Stimulated activated CD4-positive, alpha-beta T cell treated with anti-CD3 and anti-CD28 coated beads, Interleukin-4, amount 100 ng/mL, for 48 hours (primary cell): ENCODE data around the gene ADD2.

ENCODE experiments used
- DNase-seq, 2 donors: peaks; one replicate each; pipeline ENCODE4 v3.0.0-alpha.2; 2020; ENCODE audit warnings: low read depth in 2 of 2

Gene ADD2

DNA sequence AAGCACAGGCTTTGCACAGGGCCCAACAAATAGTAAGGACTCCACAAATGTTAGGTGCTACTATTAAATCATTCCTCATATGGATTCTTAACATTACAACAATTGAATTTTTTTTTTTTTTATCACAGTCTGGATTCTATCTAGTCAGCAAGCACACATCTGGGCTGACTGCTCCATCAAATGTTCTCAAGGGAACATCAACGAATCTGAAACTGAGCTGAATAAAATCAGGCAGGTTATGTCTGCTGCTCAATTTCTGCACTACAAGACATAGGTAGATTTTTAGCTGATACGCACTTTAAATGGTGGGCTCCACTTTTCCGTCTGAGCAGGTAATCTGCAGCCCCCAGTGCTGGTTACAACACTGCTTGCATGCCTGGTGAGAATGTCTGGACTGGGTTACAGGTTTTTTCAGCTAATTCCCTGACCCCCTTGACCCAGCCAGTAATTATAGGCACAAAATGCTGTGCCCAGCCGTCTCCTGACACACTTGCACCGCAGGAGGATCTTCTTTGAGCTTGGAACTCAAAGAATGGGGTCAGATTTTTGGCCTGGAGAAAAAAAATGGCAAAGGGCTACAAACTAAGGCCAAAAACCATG, 44.6 kb downstream of the ADD2 start:
- no peak for DNase-seq

DNA sequence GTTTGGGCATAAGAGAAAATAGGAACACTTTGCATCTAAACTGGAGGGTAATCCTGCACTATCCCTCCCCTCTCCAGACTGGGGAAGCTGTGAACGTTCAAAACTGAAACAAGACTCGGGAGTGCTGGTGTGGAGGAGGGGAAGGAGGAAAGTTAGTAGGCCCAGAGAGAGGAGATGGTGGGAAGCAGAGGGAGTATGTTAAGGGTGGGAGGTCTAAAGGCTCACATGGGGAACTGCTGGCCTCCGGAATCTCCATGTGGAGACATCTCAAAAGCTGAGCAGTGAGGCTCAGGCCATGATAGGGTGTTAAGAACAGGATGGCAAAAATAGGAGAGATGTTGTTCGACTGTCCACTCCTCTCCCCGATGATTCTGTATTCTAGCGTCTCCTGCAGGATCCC, 47.9 kb downstream of the ADD2 start:
- no peak for DNase-seq

DNA sequence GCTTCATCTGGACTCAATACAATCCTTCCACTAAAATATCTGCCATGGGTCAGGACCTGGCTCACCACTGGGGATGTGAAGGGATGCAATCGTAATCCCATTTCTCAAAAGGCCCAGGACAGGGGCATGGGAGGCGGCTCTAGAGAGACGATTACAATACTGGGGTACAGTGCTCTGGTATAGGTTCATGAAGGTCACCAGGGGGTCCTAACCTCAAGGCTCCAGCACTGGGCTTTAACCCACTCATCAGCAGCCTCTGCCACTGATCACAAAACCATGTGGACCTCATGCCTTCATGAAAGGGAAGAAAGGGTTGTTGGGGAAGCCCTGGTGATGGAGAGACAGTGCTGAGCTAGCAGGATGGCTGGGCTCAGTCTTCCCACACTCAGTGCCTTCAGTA, 48.8 kb downstream of the ADD2 start:
- DNase-seq, result no peak

DNA sequence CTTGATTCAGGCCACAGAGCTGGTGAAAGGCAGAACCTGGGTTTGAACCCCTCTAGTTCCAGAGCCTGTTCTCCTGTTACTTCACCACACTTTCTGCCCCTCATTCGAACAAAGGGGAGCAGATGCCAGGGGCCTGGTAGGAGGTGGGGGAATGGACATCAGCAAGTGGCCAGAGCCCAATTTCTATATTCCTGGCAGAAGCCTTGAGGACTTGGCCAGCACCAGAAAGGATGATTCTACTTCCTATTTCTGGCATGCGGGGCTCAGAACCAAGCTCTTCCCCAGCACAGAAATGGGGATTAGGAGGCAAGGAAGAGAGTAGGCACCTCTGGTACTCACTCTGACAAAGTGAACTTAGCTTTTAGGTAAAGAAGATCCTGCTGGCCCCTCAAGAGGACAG, 49.3 kb downstream of the ADD2 start:
- no peak for DNase-seq

DNA sequence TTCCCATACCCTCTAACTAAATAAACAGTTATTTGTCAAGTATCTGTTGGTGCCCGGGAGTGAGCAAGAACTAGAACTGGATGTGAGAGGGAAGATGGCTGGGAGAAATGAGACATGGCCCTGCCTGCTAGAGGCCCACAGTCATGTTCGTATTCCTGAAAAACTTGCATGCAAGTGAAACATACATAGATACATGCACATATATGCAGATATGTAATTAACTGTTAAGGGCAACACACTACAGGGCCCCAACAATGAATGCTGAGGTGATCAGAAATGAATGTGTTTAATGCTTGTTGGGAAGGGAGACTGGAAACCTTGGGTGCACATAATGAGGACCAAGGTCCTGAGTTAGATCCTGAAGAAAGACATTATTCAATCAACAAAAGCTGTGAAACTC, 49.8 kb downstream of the ADD2 start:
- DNase-seq, result no peak

DNA sequence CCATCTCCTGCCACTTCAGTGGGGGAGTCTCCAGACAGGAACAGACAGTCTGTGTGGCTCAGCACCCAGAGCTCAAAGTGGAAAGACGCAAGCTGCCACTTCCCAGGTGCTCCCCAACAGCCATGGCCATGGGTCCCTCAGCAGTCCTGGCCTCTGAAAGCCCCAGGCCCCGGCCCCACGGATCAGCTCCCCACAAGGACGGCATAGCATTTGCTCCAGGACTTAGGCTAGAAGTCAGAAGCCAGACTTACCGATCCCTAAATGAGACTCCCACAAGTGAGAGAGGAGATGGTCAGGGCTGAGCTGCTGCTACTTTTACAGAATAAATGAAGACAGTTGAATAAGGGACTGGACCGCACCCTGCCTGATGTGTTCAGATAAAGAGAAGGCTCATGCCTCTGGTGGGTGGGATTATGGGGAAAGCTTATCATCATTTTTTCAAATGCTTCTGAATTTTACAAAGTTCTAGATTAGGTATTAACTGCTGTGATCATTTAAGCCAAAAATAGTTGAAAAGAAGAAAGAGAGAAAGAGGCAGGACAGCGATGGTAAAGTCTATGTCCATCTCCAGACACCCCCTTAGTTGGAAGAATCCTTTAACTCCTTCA, 50.5 kb downstream of the ADD2 start:
- no peak for DNase-seq

DNA sequence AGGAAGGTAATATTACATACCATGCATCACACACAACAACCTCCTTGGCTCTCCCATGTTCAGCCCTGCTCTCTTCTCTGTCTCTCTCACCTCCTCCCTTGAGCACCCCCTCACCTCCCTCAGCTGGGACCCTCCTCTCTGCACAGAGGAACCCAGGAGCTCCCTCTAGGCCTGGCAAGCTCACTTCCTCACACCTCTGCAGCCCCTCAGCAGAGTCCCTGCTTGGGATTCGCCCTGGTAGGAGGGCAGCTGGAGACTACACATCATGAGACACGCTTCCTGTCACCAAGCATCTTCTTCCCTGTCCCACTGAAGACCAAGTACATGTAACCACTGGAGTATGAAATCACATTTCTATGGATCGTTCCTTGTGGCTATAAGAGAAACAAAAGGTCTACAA, 51.0 kb downstream of the ADD2 start:
- no peak for DNase-seq

DNA sequence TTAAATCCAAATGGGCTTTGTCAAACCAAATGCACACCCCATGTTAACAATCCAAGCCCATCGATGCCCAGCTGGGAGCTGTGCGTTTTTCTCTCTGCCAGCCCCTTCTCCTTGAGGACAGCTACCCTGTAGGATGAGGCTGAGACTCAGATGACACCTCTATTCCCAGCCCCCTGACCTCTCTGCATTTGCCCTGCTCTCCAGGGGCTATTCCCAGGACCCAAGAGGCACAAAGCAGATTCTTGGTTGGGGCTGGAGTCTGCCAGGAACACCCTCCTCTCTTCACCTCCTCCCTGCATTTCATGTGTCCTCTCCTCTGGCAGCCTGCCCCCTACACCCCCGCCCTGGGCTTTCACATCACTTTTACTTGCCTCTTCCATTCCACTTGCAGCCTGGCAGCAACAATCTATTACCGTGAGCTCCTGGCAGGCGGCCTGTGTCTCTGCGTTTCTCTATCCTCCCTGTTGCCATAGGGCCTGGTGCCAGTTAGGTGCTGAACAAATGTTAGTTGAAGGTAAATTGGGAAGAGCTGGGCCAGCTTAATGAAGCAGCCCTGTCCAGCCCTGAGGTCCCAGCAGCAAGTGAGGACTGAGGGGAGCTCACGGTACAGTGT, 51.8 kb downstream of the ADD2 start:
- no peak for DNase-seq

DNA sequence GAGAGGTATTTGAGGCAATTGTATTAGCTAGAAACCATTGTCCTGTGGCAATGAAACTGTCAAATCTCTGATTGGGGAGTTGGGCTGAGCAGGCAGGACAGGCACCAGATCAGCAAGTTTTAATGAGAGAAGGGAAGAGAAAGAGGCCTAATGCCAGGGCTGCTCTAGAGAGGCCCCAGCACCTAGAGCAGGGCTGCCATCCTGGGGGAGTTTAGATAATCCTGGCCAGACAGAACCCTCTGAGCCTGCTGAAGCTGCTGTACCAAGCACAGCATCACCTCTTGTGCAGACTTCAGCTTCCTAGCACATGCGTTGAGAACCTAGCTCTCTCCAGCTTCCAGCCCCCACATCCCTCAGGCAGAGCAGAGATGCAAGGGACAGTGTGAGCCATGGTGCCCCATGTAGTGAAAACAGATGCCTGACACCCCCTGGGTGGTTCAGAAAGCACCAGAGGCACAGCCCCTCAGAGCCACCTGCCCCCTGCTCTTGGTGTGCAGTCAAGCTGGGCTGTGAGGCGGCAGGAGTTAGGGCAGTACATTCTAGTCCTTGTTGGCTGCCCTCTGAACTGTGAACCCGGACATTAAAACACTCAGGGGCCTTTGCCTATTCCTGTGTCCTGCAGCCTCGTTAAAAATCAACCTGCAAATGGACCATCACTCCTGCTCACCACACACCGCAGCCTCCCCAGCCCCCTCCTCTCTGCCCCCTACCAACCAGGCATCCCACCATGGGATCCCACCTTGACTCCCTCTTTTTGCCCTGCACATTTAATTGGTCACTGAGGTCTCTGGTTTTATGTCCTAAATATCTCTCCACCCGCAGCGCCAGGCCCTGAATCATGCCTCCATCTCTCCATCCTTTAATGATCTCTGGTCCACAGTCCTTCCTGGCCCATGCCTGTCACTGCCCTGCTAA, 52.7 kb downstream of the ADD2 start:
- DNase-seq, result no peak

DNA sequence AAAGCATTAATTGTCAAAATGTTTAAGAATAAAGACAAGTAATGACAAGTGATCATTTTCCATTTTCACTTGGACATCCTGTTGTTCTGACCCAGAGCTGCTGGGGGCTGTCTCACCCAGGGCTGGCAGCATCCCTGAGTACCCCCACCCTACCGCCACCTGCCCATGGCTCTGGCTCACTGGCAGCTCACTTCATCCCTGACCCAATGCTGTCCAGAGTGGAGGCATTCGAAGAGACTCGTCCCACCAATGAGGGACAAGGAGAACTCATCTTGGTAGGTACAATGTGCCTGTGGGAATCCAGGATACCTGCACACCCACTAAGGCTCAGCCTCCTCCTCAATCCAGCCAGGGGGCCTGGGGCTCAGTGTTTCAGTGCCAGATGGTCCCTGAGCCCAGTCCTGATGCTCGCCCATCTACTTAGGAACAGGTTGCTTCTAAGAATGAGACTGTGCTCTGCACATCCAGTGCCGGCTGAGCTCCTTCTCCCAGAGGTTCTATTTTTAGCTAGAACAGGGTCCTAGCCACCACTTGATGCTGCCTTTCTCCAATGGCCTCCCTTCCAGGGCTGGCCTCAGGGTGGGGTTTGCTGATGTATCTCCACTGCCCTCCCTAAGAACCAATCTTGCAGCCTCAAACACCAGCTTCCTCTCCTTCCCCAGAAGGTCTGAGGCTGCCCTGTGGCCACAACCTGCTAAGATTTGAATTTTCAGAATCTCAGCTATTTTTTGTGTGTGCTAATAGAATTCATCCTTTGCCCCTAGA, 53.7 kb downstream of the ADD2 start:
- no peak for DNase-seq

DNA sequence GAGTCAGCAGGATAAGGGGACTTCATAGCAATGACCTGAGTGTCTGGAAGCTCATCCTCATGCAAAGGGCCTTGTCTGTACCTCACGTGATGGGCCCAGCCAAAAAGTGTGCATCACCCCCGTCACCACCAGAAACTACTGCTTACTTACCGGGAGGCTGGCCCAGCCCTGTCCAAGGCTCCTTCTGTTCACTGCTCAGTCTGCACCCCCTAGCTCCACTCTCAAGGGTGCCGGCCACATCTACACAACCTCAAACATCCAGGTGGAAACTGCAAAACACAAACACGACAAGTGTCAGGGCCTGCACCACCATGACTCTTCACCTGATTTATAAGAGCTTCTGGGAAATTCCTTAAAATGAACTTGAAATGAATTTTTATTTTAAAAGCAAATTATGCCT, 55.1 kb downstream of the ADD2 start:
- DNase-seq, result no peak

DNA sequence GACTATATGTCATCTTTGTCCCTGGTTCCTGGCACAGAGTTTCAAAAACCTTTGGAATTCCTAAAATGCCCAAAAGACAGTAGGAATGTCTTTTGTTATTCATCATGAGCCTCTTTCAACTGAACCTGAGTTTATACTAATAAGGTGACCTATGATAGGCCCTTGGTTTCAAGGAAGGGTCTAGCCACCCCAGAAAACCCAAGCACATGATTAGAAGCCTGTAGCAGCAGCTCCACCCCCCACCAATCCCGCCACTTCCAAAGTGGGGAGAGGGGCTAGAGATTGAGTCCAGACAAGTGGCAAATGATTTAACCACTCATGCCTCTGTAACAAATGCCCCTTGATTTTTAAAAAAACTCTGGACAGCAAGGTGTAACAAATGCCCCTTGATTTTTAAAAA, 56.8 kb downstream of the ADD2 start:
- no peak for DNase-seq

DNA sequence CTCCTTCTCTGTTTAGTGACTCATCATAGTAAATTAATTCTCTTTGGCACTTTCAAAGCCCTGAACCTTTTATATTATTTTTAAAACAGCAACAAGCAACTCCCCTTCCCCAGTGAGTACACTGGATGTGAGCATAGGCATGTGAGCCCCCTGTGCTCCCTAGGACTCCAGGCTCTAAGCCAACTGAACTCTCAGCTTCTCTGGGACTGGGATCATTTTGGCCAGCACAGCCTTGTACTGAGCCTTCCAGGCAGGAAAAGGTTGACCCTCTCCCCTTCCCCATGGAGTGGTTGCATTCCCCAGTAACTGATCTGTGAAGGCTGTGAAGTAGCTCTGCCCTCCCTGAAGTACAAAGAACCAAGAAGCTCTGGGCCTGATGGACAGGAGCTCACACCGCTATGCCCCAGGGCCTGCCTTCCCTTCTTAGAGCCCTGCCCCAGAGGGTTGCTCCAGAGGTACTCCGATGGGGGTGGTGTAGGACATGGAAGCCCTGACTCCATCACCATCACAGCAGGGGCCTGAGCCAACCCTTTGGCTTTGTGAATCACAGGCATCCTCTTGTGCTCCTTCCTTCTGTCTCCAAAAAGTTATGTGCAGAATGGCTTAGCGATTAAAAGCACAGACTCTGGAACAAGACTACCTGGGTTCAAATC, 57.8 kb downstream of the ADD2 start:
- DNase-seq, result no peak

DNA sequence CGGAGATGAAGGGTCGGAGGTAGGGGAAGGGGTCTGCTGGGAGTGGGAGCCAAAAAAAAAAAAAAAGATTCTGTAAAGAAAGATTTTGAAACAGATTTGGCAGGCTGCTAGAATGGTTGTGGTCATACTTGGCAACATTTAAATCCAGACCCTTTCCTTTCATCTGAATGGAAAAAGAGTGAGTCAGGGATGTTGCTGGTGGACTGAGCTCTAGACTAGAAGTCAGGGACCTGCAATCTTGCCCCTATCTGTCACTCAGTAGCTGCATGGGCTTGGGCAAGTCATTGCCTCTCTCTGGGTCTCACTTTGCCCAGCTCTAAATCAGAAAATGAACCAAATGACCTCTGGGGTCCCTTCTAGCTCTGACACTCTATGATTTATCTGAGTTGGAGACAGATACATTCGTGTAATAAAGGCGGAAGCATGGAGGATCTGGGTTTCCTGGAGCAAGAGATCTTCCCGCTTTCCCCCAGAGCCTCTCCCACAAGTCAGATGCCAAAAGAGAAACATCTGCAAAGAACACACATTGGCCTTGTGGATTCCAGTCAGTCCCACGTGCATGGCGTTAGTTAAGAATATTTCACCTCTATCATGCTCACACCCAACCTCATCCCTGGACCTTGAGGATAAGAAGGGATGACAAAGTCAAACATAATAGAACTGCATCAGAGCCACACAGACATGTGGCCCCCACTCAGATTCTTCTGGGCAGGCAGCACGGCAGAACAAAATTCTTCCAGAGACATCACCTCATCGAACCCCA, 58.5 kb downstream of the ADD2 start:
- DNase-seq, result no peak

DNA sequence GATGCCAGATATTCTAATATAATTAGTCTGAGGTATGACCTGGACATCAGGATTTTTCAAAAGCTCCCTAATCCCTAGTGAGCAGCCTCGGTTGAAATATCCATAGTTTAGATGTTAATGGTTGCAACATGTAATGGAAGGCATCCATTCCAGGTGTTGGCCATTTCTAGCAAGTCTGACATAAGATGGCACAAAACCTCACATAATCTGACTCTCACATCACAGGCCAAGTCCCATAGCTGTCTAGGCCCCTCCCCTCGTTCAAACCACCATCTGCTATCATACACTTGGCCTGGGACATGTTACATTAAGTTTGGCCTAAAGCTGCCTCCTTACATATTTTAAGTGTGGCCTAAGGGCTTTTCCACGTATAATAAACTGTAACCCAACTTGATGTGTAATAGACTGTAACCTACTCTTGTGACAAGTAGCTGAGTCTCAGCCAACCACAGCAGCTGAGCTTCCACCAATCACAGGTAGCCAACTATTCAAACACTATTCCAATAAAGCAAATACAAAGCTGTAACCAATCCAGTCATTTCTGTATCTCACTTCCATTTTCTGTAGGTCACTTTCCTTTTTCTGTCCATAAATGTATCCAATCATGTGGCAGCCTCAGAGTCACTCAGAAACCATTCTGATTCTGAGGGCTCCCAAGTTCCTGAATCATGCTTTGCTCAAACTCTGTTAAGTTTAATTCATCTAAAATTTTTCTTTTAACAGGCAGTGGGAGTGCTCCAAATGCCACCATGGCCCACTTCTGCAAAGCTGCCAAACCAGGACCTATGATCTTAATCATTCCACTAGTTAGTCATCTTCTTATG, 59.4 kb downstream of the ADD2 start:
- peak in 1 of 2 donors; percentile 10 for DNase-seq

DNA sequence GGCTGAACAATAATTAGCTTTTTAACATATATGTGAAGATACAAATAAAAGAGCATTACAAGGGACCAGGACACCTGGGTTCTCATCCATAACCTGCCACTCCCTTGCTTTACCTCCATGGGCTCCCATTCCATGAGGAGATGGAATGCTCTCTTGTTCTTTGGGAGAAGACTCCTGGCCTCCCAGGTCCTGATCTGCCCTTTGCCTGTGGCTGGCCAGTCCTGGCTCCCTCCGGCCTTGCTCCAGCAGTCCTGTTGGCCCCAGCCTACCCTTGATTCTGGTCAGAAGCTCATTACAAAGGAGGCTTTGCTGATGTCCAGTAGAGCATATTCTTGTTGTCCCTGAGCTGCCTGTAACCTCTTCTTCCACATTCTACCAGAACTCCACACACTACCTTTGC, 60.3 kb downstream of the ADD2 start:
- DNase-seq, result no peak

DNA sequence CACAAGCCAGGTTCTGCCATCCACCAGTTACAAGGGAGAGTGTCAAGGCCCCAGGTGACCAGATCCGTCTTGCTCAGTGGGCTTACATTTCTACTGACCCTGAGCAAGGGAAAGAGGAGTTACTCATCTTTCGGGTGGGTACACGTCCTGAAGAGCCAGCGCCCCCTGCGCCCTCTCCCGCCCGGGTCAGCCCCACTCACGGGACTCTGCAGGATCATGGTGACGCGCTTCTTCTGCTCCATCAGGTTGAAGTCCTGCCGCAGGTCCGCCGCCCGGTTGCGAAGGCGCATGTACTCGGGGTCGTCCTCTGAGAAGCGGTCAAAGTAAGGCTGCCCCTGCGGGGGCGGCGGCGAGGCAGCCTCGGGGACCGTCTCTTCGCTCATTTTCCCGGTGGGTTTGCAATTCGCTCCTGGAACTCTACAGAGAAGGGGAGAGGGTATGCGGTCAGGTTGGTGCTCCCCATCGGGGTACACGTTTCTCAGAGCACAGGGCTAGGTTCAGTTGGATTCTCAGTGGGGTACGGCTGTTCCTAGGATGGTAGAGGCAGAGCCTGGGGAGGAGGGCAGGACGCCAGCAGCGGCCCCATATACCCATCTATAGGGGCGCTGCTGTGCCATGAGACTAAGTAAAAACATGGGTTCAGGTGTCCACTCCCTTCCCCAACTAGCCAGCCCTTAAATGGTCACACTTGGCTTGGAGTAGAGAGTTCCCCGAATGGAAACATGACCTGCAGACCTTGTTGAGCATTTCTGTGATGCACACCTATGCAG, 61.8 kb downstream of the ADD2 start:
- DNase-seq, result no peak

DNA sequence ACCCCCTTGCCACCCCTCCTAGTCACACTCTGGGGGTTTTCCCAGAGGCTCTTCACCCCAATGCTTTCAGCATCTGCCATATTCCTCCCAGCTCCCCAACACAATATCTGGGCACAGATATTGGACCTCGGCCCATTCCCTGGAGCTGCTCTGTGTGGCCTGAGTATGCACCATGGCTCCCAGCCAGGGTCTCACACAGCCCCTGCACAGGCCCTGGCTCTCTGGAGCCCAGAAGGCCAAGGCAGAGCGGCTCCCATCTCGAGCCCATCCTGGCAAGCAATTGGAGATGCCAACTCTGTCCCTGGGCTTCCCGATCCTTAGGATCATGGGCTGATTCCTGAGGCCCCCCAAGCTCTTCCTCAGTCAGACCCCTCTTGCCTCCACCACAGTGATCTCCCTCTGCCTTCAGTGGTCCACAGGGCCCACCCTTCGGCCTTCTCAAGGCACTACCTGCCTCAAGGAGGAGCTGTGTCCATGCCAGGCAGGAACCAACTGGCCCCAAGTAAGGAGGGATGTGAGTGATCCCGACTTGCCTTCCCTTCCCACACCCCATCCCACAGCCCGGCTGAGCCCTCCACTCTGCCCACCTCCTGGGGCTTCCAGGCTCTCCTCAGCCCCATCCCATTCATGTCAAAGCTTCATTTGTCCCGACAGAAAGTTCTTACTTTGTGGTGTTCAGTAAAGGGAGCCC, 62.7 kb downstream of the ADD2 start:
- DNase-seq, result no peak
